ENCODE measurements around the gene PRR16.
"Not testable (repeated sequence)": the region's sequence is repeated elsewhere in the genome, so short reads cannot be mapped to it uniquely, and the experiment has no call there.

PRR16 gene

GRCh38 chr5:120632430-120632829 is 168.3 kb downstream of the PRR16 start:
- DNase-seq (ENCODE audit: low read depth in 4 of 4, low spot score in 1 of 4): no peak

GRCh38 chr5:120638449-120638848 is 174.3 kb downstream of the PRR16 start:
- no peak for DNase-seq (ENCODE audit: low read depth in 4 of 4, low spot score in 1 of 4)

GRCh38 chr5:120640778-120641177 is 176.7 kb downstream of the PRR16 start:
- DNase-seq (ENCODE audit: low read depth in 4 of 4, low spot score in 1 of 4): no peak

GRCh38 chr5:120644516-120644915 is 180.4 kb downstream of the PRR16 start:
- DNase-seq (ENCODE audit: low read depth in 4 of 4, low spot score in 1 of 4): no peak

- no peak for DNase-seq (ENCODE audit: low read depth in 4 of 4, low spot score in 1 of 4)
These were observed 191.8 kb downstream of the PRR16 start for GRCh38 chr5:120655828-120656435.

- DNase-seq (ENCODE audit: low read depth in 4 of 4, low spot score in 1 of 4): no peak
These were observed 193.0 kb downstream of the PRR16 start for GRCh38 chr5:120657104-120657503.

- DNase-seq (ENCODE audit: low read depth in 4 of 4, low spot score in 1 of 4): no peak
These were observed 213.4 kb downstream of the PRR16 start for GRCh38 chr5:120677481-120677880.

- no peak for DNase-seq (ENCODE audit: low read depth in 4 of 4, low spot score in 1 of 4)
These were observed 214.2 kb downstream of the PRR16 start for GRCh38 chr5:120678279-120678678.

GRCh38 chr5:120682851-120683250 is 218.8 kb downstream of the PRR16 start:
- DNase-seq (ENCODE audit: low read depth in 4 of 4, low spot score in 1 of 4): no peak

GRCh38 chr5:120683580-120683979 is 219.5 kb downstream of the PRR16 start:
- no peak for DNase-seq (ENCODE audit: low read depth in 4 of 4, low spot score in 1 of 4)

- no peak for DNase-seq (ENCODE audit: low read depth in 4 of 4, low spot score in 1 of 4)
These were observed 220.1 kb downstream of the PRR16 start for GRCh38 chr5:120684213-120684612.

GRCh38 chr5:120684749-120685415 is 220.8 kb downstream of the PRR16 start:
- no peak for DNase-seq (ENCODE audit: low read depth in 4 of 4, low spot score in 1 of 4)

GRCh38 chr5:120690621-120691407 is 226.7 kb downstream of the PRR16 start:
- no peak for DNase-seq (ENCODE audit: low read depth in 4 of 4, low spot score in 1 of 4)

GRCh38 chr5:120692325-120692724 is 228.2 kb downstream of the PRR16 start:
- no peak for DNase-seq (ENCODE audit: low read depth in 4 of 4, low spot score in 1 of 4)

- no peak for DNase-seq (ENCODE audit: low read depth in 4 of 4, low spot score in 1 of 4)
These were observed 231.3 kb downstream of the PRR16 start for GRCh38 chr5:120695368-120695880.

GRCh38 chr5:120697147-120697546 is 233.0 kb downstream of the PRR16 start:
- no peak for DNase-seq (ENCODE audit: low read depth in 4 of 4, low spot score in 1 of 4)

- DNase-seq (ENCODE audit: low read depth in 4 of 4, low spot score in 1 of 4): not testable (repeated sequence)
These were observed 233.7 kb downstream of the PRR16 start for GRCh38 chr5:120697670-120698327.

GRCh38 chr5:120700653-120701052 is 236.6 kb downstream of the PRR16 start:
- DNase-seq (ENCODE audit: low read depth in 4 of 4, low spot score in 1 of 4): not testable (repeated sequence)

- not testable (repeated sequence) for DNase-seq (ENCODE audit: low read depth in 4 of 4, low spot score in 1 of 4)
These were observed 238.9 kb downstream of the PRR16 start for GRCh38 chr5:120702817-120703538.

GRCh38 chr5:120703918-120704587 is 240.0 kb downstream of the PRR16 start:
- DNase-seq (ENCODE audit: low read depth in 4 of 4, low spot score in 1 of 4): no peak

All from stimulated activated CD4-positive, alpha-beta T cell treated with anti-CD3 and anti-CD28 coated beads, Interleukin-1b, Interleukin-23, amount 100 ng/mL, for 24 hours (primary cell).